Measurements from ENCODE around the gene TMEM120B. TPM values are rescaled to one million over a fixed set of nuclear protein-coding genes. Genes with fewer than 3 reads are reported as not detected.

TMEM120B gene
- total RNA-seq, 2 experiments from 2014 or later, result 7.6 to 8.2 TPM

DNA sequence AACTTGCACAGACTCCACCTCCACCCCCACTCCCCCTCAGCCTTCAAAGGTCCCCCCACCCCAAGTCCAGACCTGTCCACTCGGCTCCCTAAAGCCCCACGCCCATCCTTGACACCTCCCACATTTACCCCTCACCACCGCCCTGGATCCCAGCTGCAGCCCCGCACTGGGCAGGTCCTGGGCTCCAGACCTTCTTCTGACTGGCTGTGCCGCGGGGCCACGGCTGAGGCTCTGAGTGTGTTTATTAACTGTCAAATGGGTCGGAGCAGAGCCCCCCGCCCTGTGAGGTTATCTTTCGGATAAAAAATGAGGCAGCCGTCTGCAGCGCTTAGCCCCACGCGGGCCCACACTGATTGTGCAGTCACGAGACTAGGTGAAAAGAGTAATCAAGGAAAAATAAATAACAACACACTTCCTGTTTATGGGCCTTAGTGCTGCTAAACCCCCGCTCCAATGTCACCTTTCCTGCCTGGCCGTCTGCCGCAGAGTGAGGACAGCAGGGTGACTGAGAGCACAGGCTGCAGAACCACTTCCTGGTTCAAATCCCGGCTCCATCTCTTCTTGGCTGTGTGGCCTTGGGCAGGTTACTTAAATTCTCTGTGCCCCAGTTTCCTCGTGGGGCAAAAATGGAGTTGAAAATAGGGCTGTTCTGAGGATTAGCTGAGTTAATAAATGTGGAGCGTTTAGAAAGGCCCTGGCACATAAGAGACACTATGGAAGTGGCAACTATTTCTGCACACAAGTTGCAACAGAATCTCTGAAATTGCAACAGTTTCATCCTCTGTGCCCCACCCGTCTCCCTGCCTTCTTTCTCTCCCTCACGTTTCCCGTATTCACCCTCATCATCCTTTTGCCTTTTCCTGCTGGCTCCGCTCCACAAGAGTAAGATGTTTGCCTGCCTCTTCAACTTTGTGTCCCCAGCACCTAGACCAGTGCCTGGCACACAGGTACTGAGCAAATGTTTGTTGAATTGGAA is 100.7 kb downstream of the TMEM120B start:
- CTCF ChIA-PET, result interaction anchor here (1.1 to 16.5 kb wide), 7 partner anchors 17 to 102 kb away, joined by 3 to 956 read pairs (median 12); partner anchors contain the start of genes PSMD9, RHOF, SETD1B and TMEM120B
- POLR2A ChIA-PET, result interaction anchor here (0.7 to 17.0 kb wide), 2 partner anchors 23 to 235 kb away, joined by 3 to 543 read pairs; partner anchors contain the start of genes RHOF and SETD1B
- no peaks in the 10 kb centered on the region for H3K9me3 Mint-ChIP-seq (ENCODE audit: insufficient read depth)
- peaks cover 68% of the 10 kb centered on the region for H3K36me3 Mint-ChIP-seq (ENCODE audit: low read depth)
- no peaks in the 10 kb centered on the region for H3K27me3 Mint-ChIP-seq (ENCODE audit: low read depth)
- peaks cover 48% of the 10 kb centered on the region for H3K4me1 Mint-ChIP-seq (ENCODE audit: low read depth)
- DNase-seq, result no peak
- ATAC-seq, result no peak
- peak overlapping the region; percentile 65 for H3K4me3 Mint-ChIP-seq
- H3K27ac Mint-ChIP-seq, result peak overlapping the region; percentile 72

DNA sequence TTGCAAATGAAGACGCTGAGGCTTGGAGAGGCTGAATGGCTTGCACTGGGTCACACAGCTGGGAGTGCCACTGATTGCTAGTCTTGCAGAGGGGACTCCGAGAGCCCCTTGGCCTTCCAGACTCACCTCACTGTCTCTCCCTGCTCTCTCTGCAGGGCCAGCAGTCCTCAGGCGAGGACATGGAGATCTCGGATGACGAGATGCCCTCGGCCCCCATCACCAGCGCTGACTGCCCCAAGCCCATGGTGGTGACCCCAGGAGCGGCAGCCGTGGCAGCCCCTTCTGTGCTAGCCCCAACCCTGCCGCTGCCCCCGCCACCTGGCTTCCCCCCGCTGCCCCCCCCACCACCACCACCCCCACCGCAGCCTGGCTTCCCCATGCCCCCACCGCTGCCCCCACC is 101.4 kb downstream of the TMEM120B start:
- Mint-ChIP-seq H3K4me1 (ENCODE audit: low read depth) (peaks cover 43% of the 10 kb centered on the region), H3K4me3 (peak overlapping the region; percentile 16), H3K36me3 (ENCODE audit: low read depth) (peaks cover 63% of the 10 kb centered on the region), H3K27ac (peak overlapping the region; percentile 72), H3K27me3 (ENCODE audit: low read depth) (no peaks in the 10 kb centered on the region), H3K9me3 (ENCODE audit: insufficient read depth) (no peaks in the 10 kb centered on the region)
- POLR2A ChIA-PET, result interaction anchor here (17.0 kb wide), 1 partner anchor 24 kb away, joined by 543 read pairs; the partner anchor contains the start of genes RHOF and SETD1B
- ATAC-seq (no peak), DNase-seq (no peak)
- CTCF ChIA-PET, result interaction anchor here (1.1 to 16.5 kb wide), 3 partner anchors 19 to 37 kb away, joined by 3 to 956 read pairs (median 32); partner anchors contain the start of genes RHOF and SETD1B

DNA sequence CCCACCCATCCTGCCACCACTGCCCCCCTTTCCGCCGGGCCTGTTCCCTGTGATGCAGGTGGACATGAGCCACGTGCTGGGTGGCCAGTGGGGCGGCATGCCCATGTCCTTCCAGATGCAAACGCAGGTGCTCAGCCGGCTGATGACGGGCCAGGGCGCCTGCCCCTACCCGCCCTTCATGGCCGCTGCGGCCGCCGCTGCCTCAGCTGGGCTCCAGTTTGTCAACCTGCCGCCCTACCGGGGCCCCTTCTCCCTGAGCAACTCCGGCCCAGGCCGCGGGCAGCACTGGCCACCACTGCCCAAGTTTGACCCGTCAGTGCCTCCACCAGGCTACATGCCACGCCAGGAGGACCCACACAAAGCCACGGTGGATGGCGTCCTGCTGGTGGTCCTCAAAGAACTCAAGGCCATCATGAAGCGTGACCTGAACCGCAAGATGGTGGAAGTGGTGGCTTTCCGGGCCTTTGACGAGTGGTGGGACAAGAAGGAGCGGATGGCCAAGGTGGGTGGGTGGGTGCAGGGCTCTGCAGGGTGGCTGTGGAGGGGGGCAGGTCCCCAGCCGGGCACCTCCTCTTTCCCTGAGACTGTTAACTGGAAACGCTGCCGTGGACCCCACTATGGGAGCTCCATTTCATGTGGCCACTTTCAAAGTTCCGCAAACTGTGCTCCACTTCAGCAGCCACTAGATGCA is 102.0 kb downstream of the TMEM120B start:
- H3K27me3 Mint-ChIP-seq (ENCODE audit: low read depth), result no peaks in the 10 kb centered on the region
- POLR2A ChIA-PET, result interaction anchor here (0.9 to 1.1 kb wide), 3 partner anchors 19 to 33 kb away, joined by 3 to 4 read pairs (median 3); no protein-coding TSS in a partner anchor
- DNase-seq, result no peak
- H3K27ac Mint-ChIP-seq, result peak overlapping the region; percentile 46
- peaks cover 62% of the 10 kb centered on the region for H3K36me3 Mint-ChIP-seq (ENCODE audit: low read depth)
- no peak for ATAC-seq
- no peaks in the 10 kb centered on the region for H3K9me3 Mint-ChIP-seq (ENCODE audit: insufficient read depth)
- no peak overlapping the region for H3K4me3 Mint-ChIP-seq
- H3K4me1 Mint-ChIP-seq (ENCODE audit: low read depth), result peaks cover 37% of the 10 kb centered on the region
- CTCF ChIA-PET, result interaction anchor here (1.6 to 3.2 kb wide), 2 partner anchors 13 to 20 kb away, joined by 5 to 32 read pairs; partner anchors contain the start of gene RHOF

DNA sequence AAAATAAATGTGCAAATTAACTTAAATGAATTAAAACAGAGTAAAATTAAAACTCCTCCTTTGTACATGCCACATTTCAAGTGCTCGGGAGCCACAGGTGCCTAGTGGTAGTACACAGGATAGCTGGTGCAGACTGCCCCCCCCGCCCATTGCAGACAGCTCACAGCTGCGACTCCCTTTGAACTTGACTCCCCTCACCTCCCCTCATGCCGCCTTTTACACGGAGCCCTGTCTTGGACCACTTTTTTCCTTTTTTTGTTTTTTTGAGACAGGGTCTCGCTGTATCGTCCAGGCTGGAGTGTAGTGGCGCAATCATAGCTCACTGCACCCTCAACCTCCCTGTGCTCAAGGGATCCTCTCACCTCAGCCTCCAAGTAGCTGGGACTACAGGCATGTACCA is 102.7 kb downstream of the TMEM120B start:
- Mint-ChIP-seq H3K27ac (peak overlapping the region; percentile 60), H3K9me3 (ENCODE audit: insufficient read depth) (no peaks in the 10 kb centered on the region), H3K36me3 (ENCODE audit: low read depth) (peaks cover 62% of the 10 kb centered on the region), H3K27me3 (ENCODE audit: low read depth) (no peaks in the 10 kb centered on the region), H3K4me3 (no peak overlapping the region), H3K4me1 (ENCODE audit: low read depth) (peaks cover 33% of the 10 kb centered on the region)
- ChIA-PET CTCF (interaction anchor here (1.1 to 3.2 kb wide), 4 partner anchors 13 to 73 kb away, joined by 4 to 32 read pairs (median 5); partner anchors contain the start of genes PSMD9 and RHOF), POLR2A (interaction anchor here (0.9 to 1.1 kb wide), 3 partner anchors 20 to 34 kb away, joined by 3 to 4 read pairs (median 3); no protein-coding TSS in a partner anchor)
- ATAC-seq (no peak), DNase-seq (no peak)

DNA sequence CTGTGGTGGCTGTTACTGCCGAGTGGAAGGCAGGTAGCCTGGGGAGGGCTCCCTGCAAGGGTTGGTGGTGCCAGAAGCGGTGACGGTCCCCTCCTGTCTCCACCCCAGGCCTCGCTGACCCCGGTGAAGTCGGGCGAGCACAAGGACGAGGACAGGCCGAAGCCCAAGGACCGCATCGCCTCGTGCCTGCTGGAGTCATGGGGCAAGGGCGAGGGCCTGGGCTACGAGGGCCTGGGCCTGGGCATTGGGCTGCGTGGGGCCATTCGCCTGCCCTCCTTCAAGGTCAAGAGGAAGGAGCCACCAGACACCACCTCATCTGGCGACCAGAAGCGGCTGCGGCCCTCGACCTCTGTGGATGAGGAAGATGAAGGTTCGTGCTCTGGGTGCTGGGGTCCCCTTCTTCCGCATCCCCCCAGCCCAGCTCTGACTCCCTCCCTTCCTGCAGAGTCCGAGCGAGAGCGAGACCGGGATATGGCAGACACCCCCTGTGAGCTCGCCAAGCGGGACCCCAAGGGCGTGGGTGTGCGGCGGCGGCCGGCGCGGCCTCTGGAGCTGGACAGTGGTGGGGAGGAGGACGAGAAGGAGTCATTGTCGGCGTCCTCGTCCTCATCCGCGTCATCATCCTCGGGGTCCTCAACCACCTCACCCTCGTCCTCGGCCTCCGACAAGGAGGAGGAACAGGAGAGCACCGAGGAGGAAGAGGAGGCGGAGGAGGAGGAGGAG is 104.5 kb downstream of the TMEM120B start:
- ChIA-PET CTCF (interaction anchor here (1.5 to 3.2 kb wide), 2 partner anchors 23 to 71 kb away, joined by 5 to 32 read pairs; partner anchors contain the start of genes PSMD9 and RHOF), POLR2A (interaction anchor here (1.1 kb wide), 1 partner anchor 11 kb away, joined by 3 read pairs; no protein-coding TSS in a partner anchor)
- Mint-ChIP-seq H3K9me3 (ENCODE audit: insufficient read depth) (no peaks in the 10 kb centered on the region), H3K27ac (no peak overlapping the region), H3K27me3 (ENCODE audit: low read depth) (no peaks in the 10 kb centered on the region), H3K4me1 (ENCODE audit: low read depth) (peaks cover 20% of the 10 kb centered on the region), H3K4me3 (no peak overlapping the region), H3K36me3 (ENCODE audit: low read depth) (peaks cover 62% of the 10 kb centered on the region)
- ATAC-seq (no peak), DNase-seq (no peak)

DNA sequence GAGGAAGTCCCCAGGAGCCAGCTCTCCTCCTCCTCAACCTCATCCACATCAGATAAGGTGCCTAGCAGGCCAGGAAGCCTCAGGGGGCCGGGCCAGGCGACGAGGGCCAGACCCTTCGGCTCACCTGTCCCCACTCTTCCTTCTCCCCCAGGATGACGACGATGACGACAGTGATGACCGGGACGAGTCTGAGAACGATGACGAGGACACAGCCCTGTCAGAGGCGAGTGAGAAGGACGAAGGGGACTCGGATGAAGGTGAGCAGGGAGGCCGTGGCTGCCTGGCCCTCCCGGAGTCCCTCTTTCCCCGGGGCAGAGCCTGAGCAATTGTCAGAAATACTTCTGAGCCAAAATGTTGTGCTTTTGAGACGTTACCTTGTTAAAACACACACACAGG is 105.1 kb downstream of the TMEM120B start:
- H3K4me3 Mint-ChIP-seq, result no peak overlapping the region
- CTCF ChIA-PET, result no interaction called here

DNA sequence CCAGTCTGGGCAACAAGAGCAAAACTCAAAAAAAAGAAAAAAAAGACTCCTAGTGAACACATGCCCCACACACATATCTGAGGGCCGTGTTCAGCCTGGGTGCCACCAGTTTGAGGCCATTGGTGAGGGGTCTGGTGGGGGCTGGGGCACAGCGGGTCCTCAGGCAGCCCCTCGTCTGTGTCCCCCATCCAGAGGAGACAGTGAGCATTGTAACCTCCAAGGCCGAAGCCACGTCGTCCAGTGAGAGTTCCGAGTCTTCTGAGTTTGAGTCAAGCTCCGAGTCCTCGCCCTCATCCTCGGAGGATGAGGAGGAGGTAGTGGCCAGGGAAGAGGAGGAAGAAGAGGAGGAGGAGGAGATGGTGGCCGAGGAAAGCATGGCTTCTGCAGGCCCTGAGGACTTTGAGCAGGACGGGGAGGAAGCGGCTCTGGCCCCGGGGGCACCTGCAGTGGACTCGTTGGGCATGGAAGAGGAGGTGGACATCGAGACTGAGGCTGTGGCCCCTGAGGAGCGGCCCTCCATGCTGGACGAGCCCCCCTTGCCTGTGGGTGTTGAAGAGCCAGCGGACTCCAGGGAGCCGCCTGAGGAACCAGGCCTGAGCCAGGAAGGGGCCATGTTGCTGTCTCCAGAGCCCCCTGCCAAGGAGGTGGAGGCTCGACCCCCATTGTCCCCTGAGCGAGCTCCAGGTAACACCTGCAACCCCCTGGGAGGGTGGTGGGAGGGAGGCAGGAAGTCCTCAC is 106.8 kb downstream of the TMEM120B start:
- peaks cover 56% of the 10 kb centered on the region for H3K36me3 Mint-ChIP-seq (ENCODE audit: low read depth)
- CTCF ChIA-PET, result interaction anchor here (1.0 to 2.0 kb wide), 2 partner anchors 24 kb away, joined by 3 to 11 read pairs; partner anchors contain the start of gene RHOF
- POLR2A ChIA-PET, result no interaction called here

More for the DNA sequence above, 105.1 kb downstream of the TMEM120B start:
- Mint-ChIP-seq H3K9me3 (ENCODE audit: insufficient read depth) (no peaks in the 10 kb centered on the region), H3K27ac (no peak overlapping the region), H3K36me3 (ENCODE audit: low read depth) (peaks cover 62% of the 10 kb centered on the region), H3K4me1 (ENCODE audit: low read depth) (peaks cover 14% of the 10 kb centered on the region), H3K27me3 (ENCODE audit: low read depth) (no peaks in the 10 kb centered on the region)
- POLR2A ChIA-PET, result interaction anchor here (1.1 kb wide), 1 partner anchor 11 kb away, joined by 3 read pairs; no protein-coding TSS in a partner anchor
- DNase-seq, result no peak
- ATAC-seq, result no peak

DNA sequence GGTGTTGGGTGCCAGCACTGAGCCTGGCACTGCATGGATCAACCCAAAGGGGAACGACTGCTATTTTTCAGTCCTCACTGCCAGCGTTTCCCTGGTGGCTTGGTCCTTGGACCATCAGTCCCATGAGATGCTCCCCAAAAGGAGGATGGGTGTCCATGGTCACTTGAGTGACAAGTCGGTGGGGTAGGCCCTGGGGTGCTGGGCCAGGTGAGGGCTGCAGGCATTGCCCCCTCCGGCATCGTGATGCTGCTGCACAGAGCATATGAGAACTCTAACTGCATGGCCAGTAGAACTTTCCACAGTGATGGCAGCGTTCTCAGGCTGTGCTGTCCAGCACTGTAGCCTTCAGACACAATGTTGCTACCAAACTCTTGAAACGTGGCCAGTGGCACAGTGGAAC is 107.5 kb downstream of the TMEM120B start:
- Mint-ChIP-seq H3K4me1 (ENCODE audit: low read depth) (peaks cover 3% of the 10 kb centered on the region), H3K36me3 (ENCODE audit: low read depth) (peaks cover 55% of the 10 kb centered on the region), H3K9me3 (ENCODE audit: insufficient read depth) (no peaks in the 10 kb centered on the region), H3K4me3 (no peak overlapping the region), H3K27ac (no peak overlapping the region), H3K27me3 (ENCODE audit: low read depth) (no peaks in the 10 kb centered on the region)
- ATAC-seq (no peak), DNase-seq (no peak)
- POLR2A ChIA-PET, result no interaction called here
- CTCF ChIA-PET, result interaction anchor here (2.0 kb wide), 1 partner anchor 25 kb away, joined by 11 read pairs; the partner anchor contains the start of gene RHOF

More for the DNA sequence above, 106.8 kb downstream of the TMEM120B start:
- Mint-ChIP-seq H3K4me3 (no peak overlapping the region), H3K9me3 (ENCODE audit: insufficient read depth) (no peaks in the 10 kb centered on the region), H3K27me3 (ENCODE audit: low read depth) (no peaks in the 10 kb centered on the region), H3K4me1 (ENCODE audit: low read depth) (peaks cover 3% of the 10 kb centered on the region), H3K27ac (no peak overlapping the region)
- no peak for DNase-seq
- no peak for ATAC-seq

DNA sequence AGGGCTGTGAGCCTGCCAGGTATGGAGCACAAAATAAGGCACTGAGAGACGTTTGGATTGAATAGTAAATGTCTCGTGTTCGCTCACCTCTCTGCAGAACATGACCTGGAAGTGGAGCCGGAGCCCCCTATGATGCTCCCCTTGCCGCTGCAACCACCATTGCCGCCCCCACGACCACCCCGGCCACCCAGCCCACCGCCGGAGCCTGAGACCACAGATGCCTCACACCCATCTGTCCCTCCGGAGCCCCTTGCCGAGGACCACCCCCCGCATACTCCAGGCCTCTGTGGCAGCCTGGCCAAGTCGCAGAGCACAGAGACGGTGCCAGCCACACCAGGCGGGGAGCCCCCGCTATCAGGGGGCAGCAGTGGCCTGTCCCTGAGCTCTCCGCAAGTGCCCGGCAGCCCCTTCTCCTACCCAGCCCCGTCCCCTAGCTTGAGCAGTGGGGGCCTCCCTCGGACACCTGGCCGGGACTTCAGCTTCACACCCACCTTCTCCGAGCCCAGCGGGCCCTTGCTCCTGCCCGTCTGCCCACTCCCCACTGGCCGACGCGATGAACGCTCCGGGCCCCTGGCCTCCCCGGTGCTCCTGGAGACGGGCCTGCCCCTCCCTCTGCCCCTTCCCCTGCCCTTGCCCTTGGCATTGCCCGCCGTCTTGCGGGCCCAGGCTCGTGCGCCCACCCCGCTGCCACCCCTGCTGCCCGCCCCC is 110.0 kb downstream of the TMEM120B start:
- H3K27me3 Mint-ChIP-seq (ENCODE audit: low read depth), result no peaks in the 10 kb centered on the region
- ATAC-seq (no peak), DNase-seq (no peak)
- ChIA-PET CTCF (interaction anchor here (0.6 kb wide), 1 partner anchor 28 kb away, joined by 3 read pairs; no protein-coding TSS in a partner anchor), POLR2A (no interaction called here)
- H3K4me3 Mint-ChIP-seq, result no peak overlapping the region
- peaks cover 55% of the 10 kb centered on the region for H3K36me3 Mint-ChIP-seq (ENCODE audit: low read depth)
- no peaks in the 10 kb centered on the region for H3K4me1 Mint-ChIP-seq (ENCODE audit: low read depth)
- H3K9me3 Mint-ChIP-seq (ENCODE audit: insufficient read depth), result no peaks in the 10 kb centered on the region
- H3K27ac Mint-ChIP-seq, result no peak overlapping the region
